H1 (cell line): ENCODE data around the gene MFNG. TPM values are rescaled to one million over a fixed set of nuclear protein-coding genes. Genes with fewer than 3 reads are reported as not detected.

Experiments
- ASH2L ChIP-seq: fragments of 200-600, 300-600 bp; sonication (generic); IDR thresholded peaks from one replicate; pipeline ENCODE4 v1.7.1; 2017; ENCODE audit warnings: low read length
- BRCA1 ChIP-seq: IDR thresholded peaks from 2 replicates; pipeline ENCODE4 v1.6.1; 2012; ENCODE audit warnings: low read depth, low read length, improper control_type of control experiment
- CEBPB ChIP-seq: IDR thresholded peaks from 2 replicates; pipeline ENCODE4 v1.6.1; 2012; ENCODE audit warnings: low read depth, low read length
- CREB1 ChIP-seq: IDR thresholded peaks from 2 replicates; pipeline ENCODE4 v1.6.1; 2012; ENCODE audit warnings: inconsistent platforms
- EZH2 ChIP-seq: fragments of 200-600 bp; sonication (generic); IDR thresholded peaks from 2 replicates; pipeline ENCODE4 v1.7.1; 2012; ENCODE audit warnings: low read depth, mild to moderate bottlenecking, moderate library complexity, low read length, inconsistent platforms; ENCODE audit not compliant: severe bottlenecking
- GABPA ChIP-seq: IDR thresholded peaks from 2 replicates; pipeline ENCODE4 v1.6.1; 2011; ENCODE audit warnings: mild to moderate bottlenecking, low read length, moderate library complexity, borderline replicate concordance; ENCODE audit not compliant: insufficient read depth
- HDAC2 ChIP-seq, 2 experiments: fragments of 300-600 bp in 1 of 2; sonication (generic) in 1 of 2; IDR thresholded peaks; 2 replicates each; pipeline ENCODE4 v1.6.1; 2011 to 2012; ENCODE audit warnings: low read depth in 2 of 2, low read length in 2 of 2, mild to moderate bottlenecking in 2 of 2, moderate library complexity in 2 of 2, borderline replicate concordance in 1 of 2, inconsistent platforms in 1 of 2
- HDAC6 ChIP-seq: IDR thresholded peaks from one replicate; pipeline ENCODE4 v1.7.1; 2012; ENCODE audit warnings: low read depth, mild to moderate bottlenecking, inconsistent platforms, low read length, moderate library complexity
- KDM1A ChIP-seq: fragments of 200-600, 300-600 bp; sonication (generic); IDR thresholded peaks from 2 replicates; pipeline ENCODE4 v1.7.1; 2016; ENCODE audit warnings: mild to moderate bottlenecking, low read length, borderline replicate concordance
- POLR2A ChIP-seq, 2 experiments: IDR thresholded peaks; 1 replicate in 1 of 2; 2 replicates in 1 of 2; pipeline ENCODE4 v1.6.1; 2011; ENCODE audit warnings: low read depth in 2 of 2, low read length in 2 of 2, mild to moderate bottlenecking in 2 of 2; ENCODE audit errors: control extremely low read depth in 1 of 2
- RAD21 ChIP-seq, 2 experiments: IDR thresholded peaks in 1 of 2; conservative IDR thresholded peaks in 1 of 2; 2 replicates each; pipeline ENCODE4 v1.6.1; 2011; ENCODE audit warnings: low read depth in 2 of 2, low read length in 2 of 2, improper control_type of control experiment in 1 of 2, inconsistent platforms in 1 of 2, mild to moderate bottlenecking in 1 of 2, moderate library complexity in 1 of 2
- SIRT6 ChIP-seq: IDR thresholded peaks from one replicate; pipeline ENCODE4 v1.7.1; 2012; ENCODE audit warnings: low read length, inconsistent platforms
- SP1 ChIP-seq: IDR thresholded peaks from 2 replicates; pipeline ENCODE4 v1.6.1; 2011; ENCODE audit warnings: low read depth, low read length
- SRF ChIP-seq: IDR thresholded peaks from 2 replicates; pipeline ENCODE4 v1.6.1; 2011; ENCODE audit warnings: mild to moderate bottlenecking, low read depth, low read length, moderate library complexity
- TAF1 ChIP-seq: IDR thresholded peaks from 2 replicates; pipeline ENCODE4 v1.6.1; 2011; ENCODE audit warnings: mild to moderate bottlenecking, low read depth, low read length
- polyA plus RNA-seq, 7 experiments: library from polyadenylated mRNA; depleted of rRNA in 3 of 7; stranded (reverse) in 5 of 7; unstranded in 2 of 7; fragments of >200 nt in 5 of 7; fragments of 200-250 nt in 2 of 7; gene quantifications; 1 replicate in 5 of 7; 2 replicates in 1 of 7; 4 replicates in 1 of 7; pipeline versions ENCODE4 v1.2.1 to v1.2.3, GENCODE V29; 2011 to 2013; ENCODE audit warnings: missing spikeins in 2 of 7, mixed read lengths in 2 of 7
- total RNA-seq: library from RNA; stranded (reverse); fragmentation: NEBNext Ultra II Directional; extraction: Animal tissue kit (Norgen Biotek cat#: 25700); gene quantifications from 2 replicates; pipeline ENCODE4 v1.2.1, GENCODE V29; 2021

The MFNG gene
- total and polyA plus RNA-seq, 2 of the 8 experiments (the other 6 are each of a cell fraction or from before 2014, with no cell fraction given): 1.7 to 5.5 TPM

- TF ChIP-seq EZH2: no peak
- TF ChIP-seq ASH2L: no peak
- TF ChIP-seq SIRT6: no peak
- TF ChIP-seq SP1: no peak
- no peak for TF ChIP-seq POLR2A (IDR thresholded peaks at IDR 0.05; ENCODE audit: control extremely low read depth in 1 of 2, low read depth in 2 of 2, low read length in 2 of 2)
- no peak for TF ChIP-seq SRF
- TF ChIP-seq BRCA1: no peak
- TF ChIP-seq KDM1A: no peak
- no peak for TF ChIP-seq HDAC6
- peak; percentile 45 for TF ChIP-seq CREB1
- peak; percentile 98 to 100 for TF ChIP-seq RAD21 (IDR thresholded peaks at IDR 0.05 in 1 of 2, conservative IDR thresholded peaks at IDR 0.05 in 1 of 2; ENCODE audit: low read depth in 2 of 2, low read length in 2 of 2)
- TF ChIP-seq CEBPB: no peak
- TF ChIP-seq HDAC2 (IDR thresholded peaks at IDR 0.05; ENCODE audit: borderline replicate concordance in 1 of 2, low read depth in 2 of 2, low read length in 2 of 2): no peak
- peak; percentile 47; the same call in 1 of the 2 replicates for TF ChIP-seq GABPA
- no peak for TF ChIP-seq TAF1
Measured at GRCh38 chr22:37457093-37457893, 28.9 kb downstream of the MFNG start (continued).
